SK-N-SH (cell line): Measurements from ENCODE around the gene CHST15. TPM values are rescaled to one million over a fixed set of nuclear protein-coding genes. Genes with fewer than 3 reads are reported as not detected.
"Not testable (repeated sequence)": the region's sequence is repeated elsewhere in the genome, so short reads cannot be mapped to it uniquely, and the experiment has no call there.

Source experiments
- CTCF ChIA-PET: fragments of 300-600, 350-600 bp; formaldehyde crosslinking; extraction: SDS; loops from one replicate; lab custom pipeline; 2021; lab: Yijun Ruan, JAX
- POLR2A ChIA-PET: fragments of 350-600 bp; sonication (Branson Sonifier 250); formaldehyde crosslinking; extraction: SDS; loops from one replicate; lab custom pipeline; 2020; ENCODE audit warnings: antibody characterized with exemption, inconsistent platforms; lab: Yijun Ruan, JAX
- DNase-seq: peaks from one replicate; pipeline ENCODE4 v3.0.0; 2012
- H2AFZ ChIP-seq: fragments of 200-600 bp; sonication (generic); 2 replicates; pipeline ENCODE4 v1.8.1; 2016; ENCODE audit warnings: antibody characterized with exemption, mild to moderate bottlenecking, low read depth
- H3F3A ChIP-seq: fragments of 200-600 bp; sonication (generic); replicated peaks from 2 replicates; pipeline ENCODE3; 2016; ENCODE audit warnings: antibody characterized with exemption, mild to moderate bottlenecking; ENCODE audit not compliant: insufficient read depth
- H3K27ac ChIP-seq, 2 experiments: fragments of 200-500 bp in 1 of 2; fragments of 200-600 bp in 1 of 2; sonication (Bioruptor generic) in 1 of 2; sonication (generic), shearing (Covaris generic) in 1 of 2; 2 replicates each; pipeline versions ENCODE4 v1.5.1 to v1.6.1; 2014 to 2016; ENCODE audit warnings: low read depth in 2 of 2, inconsistent platforms in 1 of 2, low read length in 1 of 2, mild to moderate bottlenecking in 1 of 2, mixed read lengths in 1 of 2
- H3K27me3 ChIP-seq: fragments of 200-600 bp; sonication (generic), shearing (Covaris generic); 2 replicates; pipeline ENCODE4 v1.6.1; 2016; ENCODE audit warnings: mixed run types; ENCODE audit not compliant: insufficient read depth
- H3K36me3 ChIP-seq, 2 experiments: fragments of 200-500 bp in 1 of 2; fragments of 200-600 bp in 1 of 2; sonication (Bioruptor generic) in 1 of 2; sonication (generic) in 1 of 2; replicated peaks in 1 of 2; 2 replicates each; pipeline versions ENCODE3 to v1.5.1; 2014 to 2016; ENCODE audit warnings: low read length in 1 of 2, mild to moderate bottlenecking in 1 of 2; ENCODE audit not compliant: insufficient read depth in 2 of 2, control insufficient read depth in 1 of 2
- H3K4me1 ChIP-seq, 2 experiments: fragments of 200-500 bp in 1 of 2; fragments of 200-600 bp in 1 of 2; sonication (Bioruptor generic) in 1 of 2; sonication (generic), shearing (Covaris generic) in 1 of 2; 2 replicates each; pipeline versions ENCODE4 v1.5.1 to v1.6.1; 2014 to 2016; ENCODE audit warnings: low read depth in 1 of 2, low read length in 1 of 2, mixed run types in 1 of 2; ENCODE audit not compliant: insufficient read depth in 2 of 2, control insufficient read depth in 1 of 2
- H3K4me2 ChIP-seq: fragments of 200-600 bp; sonication (generic), shearing (Covaris generic); 2 replicates; pipeline ENCODE4 v1.6.1; 2017; ENCODE audit warnings: mixed run types
- H3K4me3 ChIP-seq, 2 experiments: fragments of 200-500 bp in 1 of 2; fragments of 200-600 bp in 1 of 2; sonication (Bioruptor generic) in 1 of 2; sonication (generic), shearing (Covaris generic) in 1 of 2; 2 replicates each; pipeline versions ENCODE4 v1.5.1 to v1.8.1; 2014 to 2016; ENCODE audit warnings: low read depth in 2 of 2, inconsistent platforms in 1 of 2, low read length in 1 of 2, mild to moderate bottlenecking in 1 of 2, mixed read lengths in 1 of 2, moderate library complexity in 1 of 2
- H3K79me2 ChIP-seq: fragments of 200-600 bp; sonication (generic); 2 replicates; pipeline ENCODE4 v1.8.1; 2017; ENCODE audit warnings: mild to moderate bottlenecking; ENCODE audit not compliant: insufficient read depth
- H3K9ac ChIP-seq: fragments of 200-600 bp; sonication (generic); 2 replicates; pipeline ENCODE4 v1.6.1; 2017; ENCODE audit warnings: mixed run types
- H3K9me2 ChIP-seq: fragments of 200-600 bp; sonication (generic); 2 replicates; pipeline ENCODE4 v1.6.1; 2017; ENCODE audit warnings: mixed run types
- H3K9me3 ChIP-seq: fragments of 200-600 bp; sonication (generic); 2 replicates; pipeline ENCODE4 v1.6.1; 2017; ENCODE audit warnings: mixed run types, mild to moderate bottlenecking, moderate library complexity
- H4K20me1 ChIP-seq: fragments of 200-600 bp; sonication (generic); 2 replicates; pipeline ENCODE4 v1.6.1; 2017; ENCODE audit warnings: mild to moderate bottlenecking, mixed run types; ENCODE audit not compliant: insufficient read depth
- CHD2 ChIP-seq: fragments of 150-350 bp; IDR thresholded peaks from 2 replicates; pipeline ENCODE4 v1.6.1; 2018; ENCODE audit warnings: low read length; ENCODE audit not compliant: partially characterized antibody
- EZH2phosphoT487 ChIP-seq: fragments of 200-600 bp; sonication (generic); IDR thresholded peaks from 2 replicates; pipeline ENCODE4 v1.6.1; 2017; ENCODE audit warnings: low read depth, mixed run types, mild to moderate bottlenecking, antibody characterized with exemption, moderate library complexity, borderline replicate concordance
- FOXM1 ChIP-seq: IDR thresholded peaks from 2 replicates; pipeline ENCODE4 v1.4.0; 2012; ENCODE audit warnings: low read depth, mild to moderate bottlenecking
- GABPA ChIP-seq: IDR thresholded peaks from 2 replicates; pipeline ENCODE4 v1.4.0; 2012; ENCODE audit warnings: low read depth, mild to moderate bottlenecking
- GATA2 ChIP-seq: sonication (generic); formaldehyde crosslinking; IDR thresholded peaks from 2 replicates; pipeline ENCODE4 v1.5.0; 2020; ENCODE audit warnings: mild to moderate bottlenecking, missing genetic modification reagents
- IRF3 ChIP-seq: fragments of 150-350 bp; IDR thresholded peaks from 2 replicates; pipeline ENCODE4 v1.6.1; 2016; ENCODE audit warnings: mild to moderate bottlenecking, low read depth, low read length
- MAX ChIP-seq: IDR thresholded peaks from 2 replicates; pipeline ENCODE4 v1.4.0; 2012; ENCODE audit warnings: low read depth
- MEF2A ChIP-seq: IDR thresholded peaks from 2 replicates; pipeline ENCODE4 v1.4.0; 2012; ENCODE audit warnings: low read depth, borderline replicate concordance
- MXI1 ChIP-seq: IDR thresholded peaks from 2 replicates; pipeline ENCODE4 v1.6.1; 2012; ENCODE audit warnings: mild to moderate bottlenecking, low read depth, low read length, improper control_type of control experiment
- NFIC ChIP-seq: IDR thresholded peaks from 2 replicates; pipeline ENCODE4 v1.4.0; 2012; ENCODE audit warnings: borderline replicate concordance
- NRF1 ChIP-seq: IDR thresholded peaks from 2 replicates; pipeline ENCODE4 v1.6.1; 2012; ENCODE audit warnings: low read depth, mild to moderate bottlenecking, low read length
- PBX3 ChIP-seq: IDR thresholded peaks from 2 replicates; pipeline ENCODE4; 2012
- RAD21 ChIP-seq: IDR thresholded peaks from 2 replicates; pipeline ENCODE4 v1.6.1; 2012; ENCODE audit warnings: mild to moderate bottlenecking, low read length
- REST ChIP-seq: IDR thresholded peaks from 2 replicates; pipeline ENCODE4 v1.6.1; 2012; ENCODE audit warnings: mild to moderate bottlenecking, low read depth, low read length, moderate library complexity
- RFX5 ChIP-seq: IDR thresholded peaks from 2 replicates; pipeline ENCODE4 v1.6.1; 2012; ENCODE audit warnings: mild to moderate bottlenecking, improper control_type of control experiment, low read length
- RXRA ChIP-seq: IDR thresholded peaks from 2 replicates; pipeline ENCODE4 v1.4.0; 2012; ENCODE audit warnings: low read depth, mild to moderate bottlenecking, borderline replicate concordance
- SIN3A ChIP-seq: IDR thresholded peaks from 2 replicates; pipeline ENCODE4 v1.6.1; 2012; ENCODE audit warnings: low read depth, mild to moderate bottlenecking, low read length, moderate library complexity, borderline replicate concordance
- TAF1 ChIP-seq: IDR thresholded peaks from 2 replicates; pipeline ENCODE4 v1.6.1; 2012; ENCODE audit warnings: low read depth, mild to moderate bottlenecking, low read length, moderate library complexity, borderline replicate concordance
- USF2 ChIP-seq: fragments of 150-350 bp; IDR thresholded peaks from 2 replicates; pipeline ENCODE4 v1.6.1; 2017; ENCODE audit warnings: antibody characterized with exemption, low read length, low read depth, borderline replicate concordance
- WGBS: methylation state at CpG from one replicate; pipeline ENCODE4 v1.1.6; 2017; ENCODE audit warnings: low lambda C conversion rate; 5-methylcytosine and 5-hydroxymethylcytosine counted together
- polyA plus RNA-seq, 3 experiments: library from polyadenylated mRNA; depleted of rRNA; stranded (reverse); fragments of >200 nt; gene quantifications; 2 replicates each; pipeline ENCODE4 v1.2.3, GENCODE V29; 2012

CHST15 gene
- polyA plus RNA-seq, 1 of the 3 experiments (the other 2 are of a cell fraction) = 0.02 TPM

GRCh38 chr10:124035306-124035927 is 58.0 kb downstream of the CHST15 start:
- no peak for DNase-seq
- H3K9me3 ChIP-seq = no peaks in the 10 kb centered on the region
- H3K36me3 ChIP-seq = no peaks in the 10 kb centered on the region
- H3K27ac ChIP-seq = no peak overlapping the region
- H2AFZ ChIP-seq = no peak overlapping the region
- 76% methylated on average over 4 of the region's 6 CpGs for WGBS
- no peak overlapping the region for H3K4me2 ChIP-seq
- H3K9me2 ChIP-seq = no peaks in the 10 kb centered on the region
- CTCF ChIA-PET = no interaction called here
- H3K9ac ChIP-seq = no peak overlapping the region
- no peak for TF ChIP-seq GATA2
- TF ChIP-seq CHD2 = no peak
- no peak for TF ChIP-seq RXRA
- no peak for TF ChIP-seq RAD21
- no peak for TF ChIP-seq MXI1
- TF ChIP-seq TAF1 = no peak
- TF ChIP-seq IRF3 = no peak
- TF ChIP-seq FOXM1 = no peak
- no peak for TF ChIP-seq GABPA
- TF ChIP-seq PBX3 = no peak
- TF ChIP-seq SIN3A = no peak
- TF ChIP-seq NFIC = no peak
- TF ChIP-seq MAX = no peak
- no peak for TF ChIP-seq REST
- no peak for TF ChIP-seq EZH2phosphoT487
- TF ChIP-seq RFX5 = no peak
- no peak for TF ChIP-seq NRF1
- TF ChIP-seq MEF2A = no peak
- no peak for TF ChIP-seq USF2
- H3F3A ChIP-seq = no peaks in the 10 kb centered on the region
- no peaks in the 10 kb centered on the region for H3K79me2 ChIP-seq
- no peaks in the 10 kb centered on the region for H4K20me1 ChIP-seq
- POLR2A ChIA-PET = no interaction called here
- H3K27me3 ChIP-seq = no peaks in the 10 kb centered on the region
- H3K4me3 ChIP-seq = no peak overlapping the region
- H3K4me1 ChIP-seq = peaks cover 0 to 4% of the 10 kb centered on the region in 2 experiments; a peak in 1 of 4 replicates

GRCh38 chr10:124034576-124035305 is 58.7 kb downstream of the CHST15 start:
- DNase-seq, H3K9me2 ChIP-seq, H3K4me1 ChIP-seq, H3K79me2 ChIP-seq, H2AFZ ChIP-seq, H3K4me2 ChIP-seq, H3K4me3 ChIP-seq, H3K9ac ChIP-seq, H3F3A ChIP-seq, H4K20me1 ChIP-seq, H3K36me3 ChIP-seq, POLR2A ChIA-PET, H3K27ac ChIP-seq, H3K9me3 ChIP-seq, H3K27me3 ChIP-seq: not testable (repeated sequence)
- WGBS = 58% methylated on average over 7 of the region's 25 CpGs
- CTCF ChIA-PET = interaction anchor here (0.7 kb wide), 1 partner anchor 354 kb away, joined by 4 read pairs; no protein-coding TSS in a partner anchor
